Embryonic facial prominence (tissue), 1 donor: Measurements from ENCODE around the gene DPP6.
"Not testable (repeated sequence)": the region's sequence is repeated elsewhere in the genome, so short reads cannot be mapped to it uniquely, and the experiment has no call there.

Experiments used
- DNase-seq: peaks from one replicate; pipeline ENCODE4 v3.0.0-alpha.2; 2016; ENCODE audit errors: extremely low spot score

The DPP6 gene

GRCh38 chr7:154148791-154149516 is 96.8 kb downstream of the DPP6 start:
- not testable (repeated sequence) for DNase-seq

DNA sequence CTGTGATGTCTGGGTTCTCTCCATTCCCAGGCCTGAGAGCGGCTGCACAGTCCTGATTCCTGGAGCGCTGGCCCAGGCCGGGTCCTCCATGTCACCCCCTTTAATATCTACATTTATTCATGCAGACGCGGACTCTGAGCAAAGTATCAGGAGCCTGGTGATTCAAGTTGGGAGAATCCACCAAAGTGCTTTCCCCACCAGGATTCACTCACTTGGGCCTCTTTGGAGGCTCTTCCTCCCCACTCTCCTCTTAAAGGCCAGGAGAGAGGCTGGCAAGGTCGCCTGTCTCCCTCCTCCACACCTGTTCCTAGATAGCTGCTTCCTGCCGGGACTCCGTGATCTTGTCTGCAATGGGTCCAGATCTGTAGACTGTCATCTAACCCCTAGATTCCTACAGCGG is 98.5 kb downstream of the DPP6 start:
- not testable (repeated sequence) for DNase-seq

- DNase-seq: not testable (repeated sequence)
Measured at GRCh38 chr7:154151306-154151705, 99.1 kb downstream of the DPP6 start.

GRCh38 chr7:154155928-154156327 is 103.7 kb downstream of the DPP6 start:
- DNase-seq: not testable (repeated sequence)

DNA sequence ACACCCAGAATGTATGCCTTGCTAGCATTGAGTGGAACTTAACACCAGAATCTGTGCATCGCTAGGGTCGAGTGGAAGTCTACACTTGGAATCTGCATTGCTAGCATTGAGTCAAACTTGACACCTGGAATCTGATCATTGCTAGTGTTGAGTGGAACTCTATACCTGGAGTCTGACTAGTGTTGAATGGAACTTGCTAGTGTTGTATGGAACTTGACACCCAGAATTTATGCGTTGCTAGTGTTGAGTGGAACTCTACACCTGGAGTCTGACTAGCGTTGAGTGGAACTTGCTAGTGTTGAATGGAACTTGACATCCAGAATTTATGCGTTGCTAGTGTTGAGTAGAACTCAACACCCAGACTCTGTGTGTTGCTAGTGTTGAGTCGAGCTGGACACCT is 110.7 kb downstream of the DPP6 start:
- not testable (repeated sequence) for DNase-seq

DNA sequence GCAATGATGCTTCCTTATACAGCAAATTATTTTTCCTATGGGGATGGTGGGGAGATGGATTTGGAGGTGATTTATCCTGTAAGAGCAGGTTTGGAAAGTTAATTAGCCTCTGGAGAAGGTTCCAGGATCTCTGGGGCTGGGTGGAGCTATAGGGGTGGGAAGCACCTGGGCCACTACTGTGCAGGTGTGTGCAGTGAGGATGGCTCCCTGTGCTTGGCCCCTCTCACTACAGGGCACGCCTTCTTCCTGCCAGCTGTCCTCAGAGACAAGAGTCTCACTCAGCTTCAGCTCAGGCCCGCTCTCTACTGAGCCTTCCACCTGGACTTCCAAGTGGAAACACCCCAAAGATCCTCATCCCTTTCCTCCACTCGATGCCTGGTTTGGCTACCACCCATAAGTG is 111.4 kb downstream of the DPP6 start:
- not testable (repeated sequence) for DNase-seq

DNA sequence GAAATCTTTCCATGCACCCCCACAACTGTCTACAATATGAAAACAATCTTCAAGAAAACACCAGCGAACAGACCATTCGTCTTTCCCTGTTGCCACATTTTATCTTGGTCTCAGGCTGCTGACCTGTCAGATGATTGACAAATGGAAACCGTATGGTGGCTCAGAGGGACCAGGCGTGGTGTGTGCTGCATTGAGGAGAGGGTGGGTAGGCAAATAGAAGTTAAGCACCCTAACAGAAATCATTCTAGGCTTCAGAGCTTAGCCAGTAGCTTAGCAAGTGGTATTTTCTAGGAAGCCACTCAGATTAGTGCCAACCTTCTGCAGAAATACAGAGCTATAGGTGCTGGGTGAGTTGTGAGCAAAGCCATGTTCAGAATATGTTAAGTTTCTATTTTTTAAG is 114.9 kb downstream of the DPP6 start:
- DNase-seq: no peak

GRCh38 chr7:154167807-154168206 is 115.6 kb downstream of the DPP6 start:
- no peak for DNase-seq

GRCh38 chr7:154171422-154171821 is 119.2 kb downstream of the DPP6 start:
- DNase-seq: no peak

GRCh38 chr7:154172236-154172635 is 120.0 kb downstream of the DPP6 start:
- no peak for DNase-seq

- DNase-seq: no peak
Measured at GRCh38 chr7:154177584-154177983, 125.4 kb downstream of the DPP6 start.

- DNase-seq: no peak
Measured at GRCh38 chr7:154178895-154179294, 126.7 kb downstream of the DPP6 start.

DNA sequence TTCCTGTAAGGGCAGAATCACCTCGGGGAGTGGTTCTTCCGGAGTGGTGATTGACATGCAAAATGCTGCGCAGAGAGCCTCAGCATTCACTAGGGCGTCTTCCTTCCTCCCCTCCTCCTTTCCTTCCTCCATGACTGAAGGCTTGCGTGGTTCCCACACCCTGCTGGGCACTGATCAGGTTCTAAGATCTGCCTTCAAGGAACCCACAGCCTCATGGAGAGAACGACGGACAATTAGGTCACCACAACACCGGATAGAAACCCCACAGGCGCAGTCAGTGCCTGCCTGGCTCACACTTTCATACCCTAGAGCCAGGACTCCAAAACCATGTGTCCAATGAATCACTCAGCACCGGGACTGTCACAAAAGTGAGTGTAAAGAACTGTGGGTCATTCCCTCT is 131.3 kb downstream of the DPP6 start:
- DNase-seq: no peak

GRCh38 chr7:154183946-154184345 is 131.7 kb downstream of the DPP6 start:
- DNase-seq: no peak

DNA sequence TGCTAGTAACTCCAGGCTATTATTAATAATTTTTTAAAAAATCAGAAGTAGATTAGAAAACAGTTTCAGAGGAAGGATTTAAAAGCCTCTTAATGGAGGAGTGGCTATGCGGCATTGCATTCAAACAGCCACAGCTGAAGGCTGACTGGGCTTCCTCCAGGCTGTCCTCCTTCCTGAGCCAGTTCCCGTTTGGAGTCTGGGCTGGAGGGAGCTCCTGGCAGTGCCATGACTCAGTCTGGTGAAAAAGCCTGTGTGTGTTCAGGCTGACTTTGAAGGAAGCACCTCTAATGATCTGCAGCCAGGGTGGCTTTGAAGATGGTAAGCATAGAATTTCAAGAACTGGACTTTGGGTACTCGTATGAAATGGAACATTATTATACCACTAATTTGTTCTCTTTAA is 134.6 kb downstream of the DPP6 start:
- no peak for DNase-seq

GRCh38 chr7:154188330-154188729 is 136.1 kb downstream of the DPP6 start:
- DNase-seq: no peak

DNA sequence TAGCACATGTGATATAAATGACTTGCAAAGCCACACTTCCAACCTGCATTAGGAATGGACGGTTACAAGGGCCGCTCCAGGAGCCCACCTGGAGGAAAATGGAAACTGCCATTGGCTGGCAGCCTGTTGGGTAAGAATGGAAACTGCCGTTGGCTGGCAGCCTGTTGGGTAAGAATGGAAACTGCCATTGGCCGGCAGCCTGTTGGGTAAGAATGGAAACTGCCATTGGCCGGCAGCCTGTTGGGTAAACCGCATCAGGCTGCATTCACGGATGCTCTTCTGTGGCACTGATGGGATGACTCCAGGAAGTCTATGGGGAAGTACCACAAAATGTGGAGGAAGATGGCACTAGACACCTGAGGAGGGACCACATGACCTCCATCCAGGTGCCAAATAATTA is 143.1 kb downstream of the DPP6 start:
- DNase-seq: no peak

DNA sequence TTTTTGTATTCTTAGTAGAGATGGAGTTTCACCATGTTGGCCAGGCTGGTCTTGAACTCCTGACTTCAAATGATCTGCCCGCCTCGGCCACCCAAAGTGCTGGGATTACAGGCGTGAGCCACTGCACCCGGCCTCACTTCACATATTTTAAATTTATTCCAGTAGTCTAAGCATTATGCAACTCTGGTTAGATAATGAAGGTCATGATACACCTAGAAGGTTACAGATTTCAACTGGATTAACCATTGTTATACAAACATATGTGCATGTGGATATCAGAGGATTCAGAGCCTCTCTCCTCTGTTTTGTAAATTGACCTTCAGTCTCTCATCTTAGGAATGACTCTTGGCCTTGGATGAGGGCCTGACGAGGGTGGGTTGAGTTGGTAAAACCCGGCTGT is 146.3 kb downstream of the DPP6 start:
- no peak for DNase-seq

GRCh38 chr7:154200241-154200640 is 148.0 kb downstream of the DPP6 start:
- no peak for DNase-seq

- DNase-seq: no peak
Measured at GRCh38 chr7:154202002-154202401, 149.8 kb downstream of the DPP6 start.

DNA sequence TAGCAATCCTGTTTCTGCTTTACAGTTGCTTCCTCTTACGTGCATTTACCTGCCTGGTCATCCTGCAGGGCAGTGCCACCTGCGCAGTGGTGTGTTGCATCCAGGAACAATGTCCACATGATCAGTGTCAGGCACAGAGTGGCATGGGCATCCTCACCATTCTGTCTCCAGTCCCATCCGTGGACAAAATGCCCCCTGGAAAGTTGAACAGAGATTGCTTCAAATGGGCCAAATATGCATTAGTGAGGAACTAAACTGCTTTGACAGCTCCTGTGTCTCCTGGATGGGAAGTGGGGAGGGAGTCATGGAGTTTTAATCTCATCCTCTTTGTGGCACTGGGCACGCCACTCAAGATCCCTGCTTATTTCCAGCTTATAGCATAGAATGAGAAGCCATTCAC is 151.8 kb downstream of the DPP6 start:
- DNase-seq: no peak

GRCh38 chr7:154212861-154213260 is 160.7 kb downstream of the DPP6 start:
- DNase-seq: no peak

DNA sequence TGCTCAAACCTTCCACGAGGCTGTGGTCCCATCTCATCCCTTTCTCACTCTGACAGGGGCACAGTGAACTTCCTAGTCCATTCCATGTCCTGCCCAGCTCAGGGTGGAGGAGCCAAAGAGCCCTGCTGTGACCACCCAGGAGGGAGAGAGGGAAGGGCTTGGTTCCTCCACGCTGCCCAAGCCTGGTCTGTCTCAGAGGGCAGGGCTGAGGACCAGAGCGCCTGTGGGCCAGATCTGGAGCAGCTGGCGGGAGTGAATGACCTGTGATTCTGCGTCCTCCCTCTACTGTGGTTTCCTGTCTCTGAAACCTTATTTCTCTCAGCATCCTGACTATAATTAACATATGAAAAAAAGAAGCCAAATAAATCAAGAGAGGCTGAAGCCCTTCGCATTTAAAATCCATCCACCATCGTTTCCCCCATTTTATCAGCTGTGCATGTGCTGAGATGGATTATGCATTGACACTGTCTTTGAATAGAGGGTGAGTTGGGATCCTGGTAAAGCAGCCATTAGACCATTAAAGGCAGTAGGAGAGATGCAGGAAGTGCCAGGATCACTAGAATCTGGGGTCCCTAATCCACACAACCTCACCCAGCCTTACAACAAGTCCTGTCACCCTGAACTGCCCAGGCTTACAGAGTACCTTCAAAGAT is 165.6 kb downstream of the DPP6 start:
- no peak for DNase-seq

GRCh38 chr7:154231732-154232131 is 179.5 kb downstream of the DPP6 start:
- DNase-seq: no peak
